HepG2 (cell line): ENCODE results near the gene ANAPC5. TPM values are rescaled to one million over a fixed set of nuclear protein-coding genes. Genes with fewer than 3 reads are reported as not detected.

Experiments
- ATM ChIP-seq: fragments of 450-650 bp; IDR thresholded peaks from 2 replicates; pipeline ENCODE4 v1.7.1; 2017; ENCODE audit warnings: mild to moderate bottlenecking, borderline replicate concordance
- KLF16 ChIP-seq, 2 experiments: sonication (generic) in 1 of 2; formaldehyde crosslinking in 1 of 2; IDR thresholded peaks; 2 replicates each; pipeline versions ENCODE4 v1.6.1 to v1.8.0; 2016 to 2023; ENCODE audit warnings: missing genetic modification reagents in 2 of 2, missing compliant biosample characterization in 1 of 2
- MBD4 ChIP-seq: IDR thresholded peaks from 2 replicates; pipeline ENCODE4 v1.6.1; 2012; ENCODE audit warnings: low read length, inconsistent platforms, borderline replicate concordance
- MYC ChIP-seq: sonication (generic); formaldehyde crosslinking; IDR thresholded peaks from 2 replicates; pipeline ENCODE4 v1.9.0; 2021; ENCODE audit warnings: missing genetic modification reagents, borderline replicate concordance
- NFYB ChIP-seq: sonication (generic); formaldehyde crosslinking; IDR thresholded peaks from 2 replicates; pipeline ENCODE4 v1.4.0; 2020; ENCODE audit warnings: missing genetic modification reagents
- NRL ChIP-seq: sonication (generic); formaldehyde crosslinking; IDR thresholded peaks from 2 replicates; pipeline ENCODE4 v1.5.0; 2020; ENCODE audit warnings: missing genetic modification reagents, mild to moderate bottlenecking, moderate library complexity, borderline replicate concordance
- RNF2 ChIP-seq: fragments of 450-650 bp; conservative IDR thresholded peaks from 2 replicates; pipeline ENCODE4 v1.6.1; 2016; ENCODE audit warnings: low read depth
- SIN3A ChIP-seq: IDR thresholded peaks from 2 replicates; pipeline ENCODE4 v1.6.1; 2011; ENCODE audit warnings: low read depth, mild to moderate bottlenecking, control low read depth, low read length, borderline replicate concordance
- TRIM24 ChIP-seq: sonication (generic); formaldehyde crosslinking; IDR thresholded peaks from 2 replicates; pipeline ENCODE4 v1.8.0; 2022; ENCODE audit warnings: mild to moderate bottlenecking, missing genetic modification reagents
- ZC3H4 ChIP-seq: sonication (generic); formaldehyde crosslinking; IDR thresholded peaks from 2 replicates; pipeline ENCODE4 v1.4.0; 2020; ENCODE audit warnings: missing genetic modification reagents, borderline replicate concordance
- ZFP90 ChIP-seq: sonication (generic); formaldehyde crosslinking; IDR thresholded peaks from 2 replicates; pipeline ENCODE4 v1.8.0; 2022; ENCODE audit warnings: missing genetic modification reagents, mild to moderate bottlenecking, inconsistent platforms, borderline replicate concordance
- ZNF644 ChIP-seq: IDR thresholded peaks from 2 replicates; pipeline ENCODE4 v1.6.1; 2016; ENCODE audit warnings: low read depth
- ZNF883 ChIP-seq: sonication (generic); formaldehyde crosslinking; IDR thresholded peaks from 2 replicates; pipeline ENCODE4 v1.5.1; 2020; ENCODE audit warnings: mild to moderate bottlenecking, missing genetic modification reagents; ENCODE audit errors: not compliant biosample characterization
- polyA plus RNA-seq, 8 experiments: library from polyadenylated mRNA; depleted of rRNA in 3 of 8; stranded (reverse) in 7 of 8; unstranded in 1 of 8; fragments of >200 nt; fragmentation: Illumina TruSeq in 4 of 8; extraction: Trizol in 4 of 8; gene quantifications; 2 replicates each; pipeline versions ENCODE4 v1.2.1 to v1.2.3, GENCODE V29; 2011 to 2016; ENCODE audit warnings: low read depth in 4 of 8, missing spikeins in 1 of 8, mixed read lengths in 1 of 8; ENCODE audit not compliant: insufficient read depth in 1 of 8
- total RNA-seq, 5 experiments: library from RNA; depleted of rRNA; stranded (reverse); fragments of >200 nt; fragmentation: Illumina TruSeq; extraction: Trizol; gene quantifications; 2 replicates each; pipeline ENCODE4 v1.2.3, GENCODE V29; 2016; ENCODE audit warnings: low read depth in 1 of 5
- TF ChIP-seq, protein P1 (sequence below), 2 experiments: fragments of 450-650 bp in 1 of 2; sonication (generic) in 1 of 2; formaldehyde crosslinking in 1 of 2; IDR thresholded peaks; 2 replicates each; pipeline versions ENCODE4 v1.6.1 to v1.8.0; 2016 to 2022; ENCODE audit warnings: antibody characterized with exemption in 1 of 2, mild to moderate bottlenecking in 1 of 2, missing genetic modification reagents in 1 of 2
- TF ChIP-seq, protein P2 (sequence below): sonication (generic); formaldehyde crosslinking; IDR thresholded peaks from 2 replicates; pipeline ENCODE4 v1.4.0; 2020; ENCODE audit warnings: mild to moderate bottlenecking, low read depth, missing genetic modification reagents
- TF ChIP-seq, protein P3 (sequence below): sonication (generic); formaldehyde crosslinking; IDR thresholded peaks from 2 replicates; pipeline ENCODE4 v1.5.0; 2020; ENCODE audit warnings: missing genetic modification reagents

Gene ANAPC5
- total and polyA plus RNA-seq, 2 of the 13 experiments (the other 11 are each of a cell fraction or from before 2014, with no cell fraction given), result 146 to 161 TPM

DNA sequence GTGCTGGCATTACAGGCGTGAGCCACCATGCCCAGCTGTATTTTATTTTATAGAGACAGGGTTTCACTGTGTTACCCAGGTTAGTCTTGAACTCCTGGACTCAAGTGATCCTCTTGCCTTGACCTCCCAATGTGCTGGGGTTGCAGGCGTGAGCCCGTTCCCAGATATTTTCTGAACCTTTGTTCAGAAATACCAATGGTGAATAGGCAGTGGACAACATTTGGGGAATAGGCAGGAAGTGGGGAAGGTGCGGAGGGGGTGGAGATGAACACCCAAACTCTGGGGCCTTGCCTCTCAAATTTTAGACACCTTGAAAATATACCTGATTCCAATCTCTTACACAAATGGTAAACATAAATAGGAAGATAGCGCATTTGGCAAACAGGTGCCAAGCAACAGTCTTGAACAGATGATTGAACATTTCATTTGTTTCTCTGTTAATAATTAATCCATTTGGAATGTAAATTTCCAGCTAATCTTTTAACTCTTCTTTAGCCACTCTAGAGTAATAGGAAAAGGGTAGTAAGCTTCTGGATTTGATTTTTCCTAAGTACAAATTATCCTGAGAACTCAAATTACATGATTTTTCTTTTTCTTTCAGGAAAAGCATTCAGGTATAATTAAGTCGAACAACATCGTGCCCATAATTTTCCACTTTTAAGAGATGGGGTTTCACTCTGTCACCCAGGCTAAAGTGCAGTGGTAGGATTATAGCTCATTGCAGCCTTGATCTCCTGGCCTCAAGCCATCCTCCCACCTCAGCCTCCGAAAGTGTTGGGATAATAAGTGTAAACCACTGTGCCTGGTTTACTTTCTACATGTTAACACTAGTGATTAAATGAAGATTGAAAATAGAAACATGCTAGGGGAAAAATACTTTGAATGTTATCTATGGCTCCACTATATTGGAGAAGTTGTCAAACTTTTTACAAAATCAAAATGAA lies 24.8 kb upstream of the ANAPC5 start (continued):
- TF ChIP-seq, protein P1, sequence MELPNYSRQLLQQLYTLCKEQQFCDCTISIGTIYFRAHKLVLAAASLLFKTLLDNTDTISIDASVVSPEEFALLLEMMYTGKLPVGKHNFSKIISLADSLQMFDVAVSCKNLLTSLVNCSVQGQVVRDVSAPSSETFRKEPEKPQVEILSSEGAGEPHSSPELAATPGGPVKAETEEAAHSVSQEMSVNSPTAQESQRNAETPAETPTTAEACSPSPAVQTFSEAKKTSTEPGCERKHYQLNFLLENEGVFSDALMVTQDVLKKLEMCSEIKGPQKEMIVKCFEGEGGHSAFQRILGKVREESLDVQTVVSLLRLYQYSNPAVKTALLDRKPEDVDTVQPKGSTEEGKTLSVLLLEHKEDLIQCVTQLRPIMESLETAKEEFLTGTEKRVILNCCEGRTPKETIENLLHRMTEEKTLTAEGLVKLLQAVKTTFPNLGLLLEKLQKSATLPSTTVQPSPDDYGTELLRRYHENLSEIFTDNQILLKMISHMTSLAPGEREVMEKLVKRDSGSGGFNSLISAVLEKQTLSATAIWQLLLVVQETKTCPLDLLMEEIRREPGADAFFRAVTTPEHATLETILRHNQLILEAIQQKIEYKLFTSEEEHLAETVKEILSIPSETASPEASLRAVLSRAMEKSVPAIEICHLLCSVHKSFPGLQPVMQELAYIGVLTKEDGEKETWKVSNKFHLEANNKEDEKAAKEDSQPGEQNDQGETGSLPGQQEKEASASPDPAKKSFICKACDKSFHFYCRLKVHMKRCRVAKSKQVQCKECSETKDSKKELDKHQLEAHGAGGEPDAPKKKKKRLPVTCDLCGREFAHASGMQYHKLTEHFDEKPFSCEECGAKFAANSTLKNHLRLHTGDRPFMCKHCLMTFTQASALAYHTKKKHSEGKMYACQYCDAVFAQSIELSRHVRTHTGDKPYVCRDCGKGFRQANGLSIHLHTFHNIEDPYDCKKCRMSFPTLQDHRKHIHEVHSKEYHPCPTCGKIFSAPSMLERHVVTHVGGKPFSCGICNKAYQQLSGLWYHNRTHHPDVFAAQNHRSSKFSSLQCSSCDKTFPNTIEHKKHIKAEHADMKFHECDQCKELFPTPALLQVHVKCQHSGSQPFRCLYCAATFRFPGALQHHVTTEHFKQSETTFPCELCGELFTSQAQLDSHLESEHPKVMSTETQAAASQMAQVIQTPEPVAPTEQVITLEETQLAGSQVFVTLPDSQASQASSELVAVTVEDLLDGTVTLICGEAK (IDR thresholded peaks at IDR 0.05), result no peak
- TF ChIP-seq, protein P1 (CRISPR knock-in tag; IDR thresholded peaks at IDR 0.05), result no peak
- TF ChIP-seq ATM (no peak), ZNF883 (CRISPR knock-in tag) (no peak), NRL (no peak), TRIM24 (CRISPR knock-in tag) (no peak), MBD4 (no peak), RNF2 (no peak), NFYB (CRISPR knock-in tag) (no peak), KLF16 (CRISPR knock-in tag; IDR thresholded peaks at IDR 0.05) (no peak), ZNF644 (CRISPR knock-in tag) (peak; percentile 32; the same call in 1 of the 2 replicates), MYC (CRISPR knock-in tag) (no peak), ZC3H4 (CRISPR knock-in tag) (no peak), SIN3A (no peak), ZFP90 (CRISPR knock-in tag) (no peak)
- TF ChIP-seq, protein P2, sequence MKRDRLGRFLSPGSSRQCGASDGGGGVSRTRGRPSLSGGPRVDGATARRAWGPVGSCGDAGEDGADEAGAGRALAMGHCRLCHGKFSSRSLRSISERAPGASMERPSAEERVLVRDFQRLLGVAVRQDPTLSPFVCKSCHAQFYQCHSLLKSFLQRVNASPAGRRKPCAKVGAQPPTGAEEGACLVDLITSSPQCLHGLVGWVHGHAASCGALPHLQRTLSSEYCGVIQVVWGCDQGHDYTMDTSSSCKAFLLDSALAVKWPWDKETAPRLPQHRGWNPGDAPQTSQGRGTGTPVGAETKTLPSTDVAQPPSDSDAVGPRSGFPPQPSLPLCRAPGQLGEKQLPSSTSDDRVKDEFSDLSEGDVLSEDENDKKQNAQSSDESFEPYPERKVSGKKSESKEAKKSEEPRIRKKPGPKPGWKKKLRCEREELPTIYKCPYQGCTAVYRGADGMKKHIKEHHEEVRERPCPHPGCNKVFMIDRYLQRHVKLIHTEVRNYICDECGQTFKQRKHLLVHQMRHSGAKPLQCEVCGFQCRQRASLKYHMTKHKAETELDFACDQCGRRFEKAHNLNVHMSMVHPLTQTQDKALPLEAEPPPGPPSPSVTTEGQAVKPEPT, result no peak
- TF ChIP-seq, protein P3, sequence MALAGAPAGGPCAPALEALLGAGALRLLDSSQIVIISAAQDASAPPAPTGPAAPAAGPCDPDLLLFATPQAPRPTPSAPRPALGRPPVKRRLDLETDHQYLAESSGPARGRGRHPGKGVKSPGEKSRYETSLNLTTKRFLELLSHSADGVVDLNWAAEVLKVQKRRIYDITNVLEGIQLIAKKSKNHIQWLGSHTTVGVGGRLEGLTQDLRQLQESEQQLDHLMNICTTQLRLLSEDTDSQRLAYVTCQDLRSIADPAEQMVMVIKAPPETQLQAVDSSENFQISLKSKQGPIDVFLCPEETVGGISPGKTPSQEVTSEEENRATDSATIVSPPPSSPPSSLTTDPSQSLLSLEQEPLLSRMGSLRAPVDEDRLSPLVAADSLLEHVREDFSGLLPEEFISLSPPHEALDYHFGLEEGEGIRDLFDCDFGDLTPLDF, result no peak
